Measurements from ENCODE around the gene AREG. TPM values are rescaled to one million over a fixed set of nuclear protein-coding genes. Genes with fewer than 3 reads are reported as not detected.

The AREG gene
- total RNA-seq, 1 donor from 2014 or later = not detected

- no peak for TF ChIP-seq CTCF (conservative IDR thresholded peaks at IDR 0.05)
- Mint-ChIP-seq H3K9me3 (no peaks in the 10 kb centered on the region), H3K4me3 (no peak overlapping the region), H3K27ac (ENCODE audit: unreplicated experiment) (no peak overlapping the region), H3K27me3 (ENCODE audit: low read depth) (no peaks in the 10 kb centered on the region), H3K4me1 (no peaks in the 10 kb centered on the region), H3K36me3 (ENCODE audit: low read depth) (no peaks in the 10 kb centered on the region)
- DNase-seq (ENCODE audit: low read depth, low spot score) = no peak
Measured at GRCh38 chr4:74433043-74433442, 11.9 kb upstream of the AREG start.

GRCh38 chr4:74433541-74434172 is 11.3 kb upstream of the AREG start:
- H3K27me3 Mint-ChIP-seq (ENCODE audit: low read depth) = no peaks in the 10 kb centered on the region
- no peaks in the 10 kb centered on the region for H3K36me3 Mint-ChIP-seq (ENCODE audit: low read depth)
- no peak for DNase-seq (ENCODE audit: low read depth, low spot score)
- no peaks in the 10 kb centered on the region for H3K4me1 Mint-ChIP-seq
- H3K27ac Mint-ChIP-seq (ENCODE audit: unreplicated experiment) = no peak overlapping the region
- H3K4me3 Mint-ChIP-seq = no peak overlapping the region
- no peak for TF ChIP-seq CTCF (conservative IDR thresholded peaks at IDR 0.05)
- no peaks in the 10 kb centered on the region for H3K9me3 Mint-ChIP-seq

GRCh38 chr4:74435296-74435695 is 9.6 kb upstream of the AREG start:
- Mint-ChIP-seq H3K4me3 (no peak overlapping the region), H3K4me1 (no peaks in the 10 kb centered on the region), H3K9me3 (no peaks in the 10 kb centered on the region), H3K36me3 (ENCODE audit: low read depth) (no peaks in the 10 kb centered on the region), H3K27ac (ENCODE audit: unreplicated experiment) (no peak overlapping the region), H3K27me3 (ENCODE audit: low read depth) (no peaks in the 10 kb centered on the region)
- no peak for TF ChIP-seq CTCF (conservative IDR thresholded peaks at IDR 0.05)
- DNase-seq (ENCODE audit: low read depth, low spot score) = no peak

- Mint-ChIP-seq H3K9me3 (no peaks in the 10 kb centered on the region), H3K27me3 (ENCODE audit: low read depth) (peaks cover 2% of the 10 kb centered on the region), H3K36me3 (ENCODE audit: low read depth) (no peaks in the 10 kb centered on the region), H3K4me3 (no peak overlapping the region), H3K27ac (ENCODE audit: unreplicated experiment) (no peak overlapping the region), H3K4me1 (no peaks in the 10 kb centered on the region)
- no peak for DNase-seq (ENCODE audit: low read depth, low spot score)
- TF ChIP-seq CTCF (conservative IDR thresholded peaks at IDR 0.05) = no peak
Measured at GRCh38 chr4:74437866-74438265, 7.1 kb upstream of the AREG start.

GRCh38 chr4:74438661-74439060 is 6.3 kb upstream of the AREG start:
- H3K36me3 Mint-ChIP-seq (ENCODE audit: low read depth) = no peaks in the 10 kb centered on the region
- no peaks in the 10 kb centered on the region for H3K9me3 Mint-ChIP-seq
- H3K4me3 Mint-ChIP-seq = no peak overlapping the region
- DNase-seq (ENCODE audit: low read depth, low spot score) = no peak
- no peaks in the 10 kb centered on the region for H3K4me1 Mint-ChIP-seq
- TF ChIP-seq CTCF (conservative IDR thresholded peaks at IDR 0.05) = no peak
- H3K27ac Mint-ChIP-seq (ENCODE audit: unreplicated experiment) = no peak overlapping the region
- H3K27me3 Mint-ChIP-seq (ENCODE audit: low read depth) = peaks cover 8% of the 10 kb centered on the region

Data from neural crest cell (in vitro differentiated cells).